Trophoblast cell (in vitro differentiated cells and primary cell): ENCODE results near the gene FLNC.

Source experiments
- DNase-seq, 2 donors: peaks; one replicate each; pipeline ENCODE4 v3.0.0-alpha.2; 2016
- H2AFZ ChIP-seq: 2 replicates; pipeline ENCODE4 v1.6.1; 2013; ENCODE audit warnings: low read length, moderate library complexity, mild to moderate bottlenecking; ENCODE audit not compliant: insufficient read depth, poor library complexity
- H2AK5ac ChIP-seq: 2 replicates; pipeline ENCODE4 v1.6.1; 2013; ENCODE audit warnings: mild to moderate bottlenecking, low read length
- H2BK120ac ChIP-seq: 2 replicates; pipeline ENCODE4 v1.6.1; 2013; ENCODE audit warnings: low read length, mild to moderate bottlenecking, moderate library complexity; ENCODE audit not compliant: insufficient read depth, poor library complexity
- H2BK12ac ChIP-seq: 2 replicates; pipeline ENCODE4 v1.6.1; 2013; ENCODE audit warnings: mild to moderate bottlenecking, low read length, moderate library complexity
- H2BK5ac ChIP-seq: 2 replicates; pipeline ENCODE4 v1.6.1; 2013; ENCODE audit warnings: low read length, low read depth, moderate library complexity, mild to moderate bottlenecking; ENCODE audit not compliant: poor library complexity
- H3K14ac ChIP-seq: 2 replicates; pipeline ENCODE4 v1.6.1; 2013; ENCODE audit warnings: mild to moderate bottlenecking, low read length
- H3K18ac ChIP-seq: 2 replicates; pipeline ENCODE4 v1.6.1; 2013; ENCODE audit warnings: mild to moderate bottlenecking, low read length
- H3K23ac ChIP-seq: 2 replicates; pipeline ENCODE4 v1.6.1; 2013; ENCODE audit warnings: low read length
- H3K27ac ChIP-seq: 2 replicates; pipeline ENCODE4 v1.5.1; 2013; ENCODE audit warnings: low read depth, mild to moderate bottlenecking, inconsistent platforms, low read length, moderate library complexity
- H3K27me3 ChIP-seq: 2 replicates; pipeline ENCODE4 v1.6.1; 2013; ENCODE audit warnings: inconsistent platforms, mild to moderate bottlenecking, low read length, moderate library complexity; ENCODE audit not compliant: insufficient read depth
- H3K36me3 ChIP-seq, 2 experiments: 1 replicate in 1 of 2; 2 replicates in 1 of 2; pipeline ENCODE4 v1.6.1; 2013; ENCODE audit warnings: low read length in 2 of 2, mild to moderate bottlenecking in 2 of 2, moderate library complexity in 1 of 2; ENCODE audit not compliant: insufficient read depth in 2 of 2, control insufficient read depth in 1 of 2
- H3K4ac ChIP-seq: 2 replicates; pipeline ENCODE4 v1.6.1; 2013; ENCODE audit warnings: low read depth, mild to moderate bottlenecking, low read length, moderate library complexity
- H3K4me1 ChIP-seq, 2 experiments: 1 replicate in 1 of 2; 2 replicates in 1 of 2; pipeline ENCODE4 v1.6.1; 2013; ENCODE audit warnings: low read length in 2 of 2, mild to moderate bottlenecking in 2 of 2, moderate library complexity in 1 of 2; ENCODE audit not compliant: insufficient read depth in 2 of 2, control insufficient read depth in 1 of 2
- H3K4me2 ChIP-seq: 2 replicates; pipeline ENCODE4 v1.6.1; 2013; ENCODE audit warnings: inconsistent platforms, mild to moderate bottlenecking, low read length, moderate library complexity
- H3K4me3 ChIP-seq: 2 replicates; pipeline ENCODE4 v1.5.1; 2013; ENCODE audit warnings: mild to moderate bottlenecking, low read depth, low read length, inconsistent platforms
- H3K79me1 ChIP-seq: one replicate; pipeline ENCODE4 v1.6.1; 2013; ENCODE audit warnings: low read length
- H3K79me2 ChIP-seq: 2 replicates; pipeline ENCODE4 v1.6.1; 2013; ENCODE audit warnings: low read length, mild to moderate bottlenecking; ENCODE audit not compliant: control insufficient read depth, insufficient read depth, poor library complexity
- H3K9ac ChIP-seq: 2 replicates; pipeline ENCODE4 v1.6.1; 2013; ENCODE audit warnings: mild to moderate bottlenecking, low read length
- H3K9me3 ChIP-seq: 2 replicates; pipeline ENCODE4 v1.6.1; 2013; ENCODE audit warnings: low read depth, mild to moderate bottlenecking, control low read depth, inconsistent platforms, low read length; ENCODE audit not compliant: insufficient read depth
- H4K12ac ChIP-seq: 2 replicates; pipeline ENCODE4 v1.6.1; 2013; ENCODE audit warnings: low read depth, mild to moderate bottlenecking, low read length, moderate library complexity
- H4K8ac ChIP-seq: 2 replicates; pipeline ENCODE4 v1.6.1; 2013; ENCODE audit warnings: low read depth, mild to moderate bottlenecking, low read length, moderate library complexity
- H4K91ac ChIP-seq: one replicate; pipeline ENCODE4 v1.6.1; 2013; ENCODE audit warnings: low read depth, mild to moderate bottlenecking, low read length, moderate library complexity
- WGBS: extraction: QIAGEN DNeasy Blood & Tissue Kit; methylation state at CpG from one replicate; pipeline ENCODE4 v1.1.7; 2013; ENCODE audit warnings: missing lambda C conversion rate; ENCODE audit not compliant: insufficient read length, insufficient coverage; ENCODE audit errors: extremely low coverage; 5-methylcytosine and 5-hydroxymethylcytosine counted together

FLNC gene

DNA sequence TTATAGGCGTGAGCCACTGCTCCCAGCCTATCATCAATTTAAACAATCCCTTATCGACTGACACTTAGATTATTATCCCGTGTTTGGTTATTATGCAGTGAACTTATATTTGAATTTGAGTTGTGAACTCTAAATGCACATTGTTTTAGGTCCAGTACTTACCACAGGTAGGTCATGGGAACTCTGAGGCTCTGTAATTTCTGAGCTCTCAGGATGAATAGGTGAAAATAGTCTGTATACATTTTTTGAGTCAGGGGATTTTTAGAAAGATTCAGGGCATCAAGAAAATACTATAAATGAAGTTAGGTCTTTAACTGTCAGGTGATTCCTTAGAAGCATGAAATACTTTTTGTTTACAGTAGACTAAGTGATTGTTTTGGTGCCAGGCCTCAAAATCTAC lies 29.6 kb upstream of the FLNC start:
- Histone ChIP-seq H2BK120ac (no peak overlapping the region), H3K27ac (no peak overlapping the region), H3K9me3 (no peaks in the 10 kb centered on the region), H2BK5ac (no peak overlapping the region), H3K18ac (no peak overlapping the region), H3K4me2 (no peak overlapping the region), H2AK5ac (no peak overlapping the region), H2AFZ (no peak overlapping the region), H2BK12ac (no peak overlapping the region), H4K8ac (no peak overlapping the region), H3K4me1 (peaks cover 0 to 4% of the 10 kb centered on the region in 2 experiments), H4K12ac (no peak overlapping the region), H3K79me1 (no peaks in the 10 kb centered on the region), H3K27me3 (no peaks in the 10 kb centered on the region), H3K4me3 (no peak overlapping the region), H4K91ac (no peak overlapping the region), H3K79me2 (no peaks in the 10 kb centered on the region), H3K36me3 (no peaks in the 10 kb centered on the region), H3K9ac (no peak overlapping the region), H3K23ac (no peak overlapping the region), H3K4ac (no peak overlapping the region), H3K14ac (no peak overlapping the region)
- WGBS = no CpG with 5 or more reads among the region's 3 CpGs
- no peak for DNase-seq

- no peaks in the 10 kb centered on the region for H3K36me3 ChIP-seq
- no peak overlapping the region for H3K4me2 ChIP-seq
- no peak overlapping the region for H3K9ac ChIP-seq
- no peaks in the 10 kb centered on the region for H3K27me3 ChIP-seq
- H4K12ac ChIP-seq = no peak overlapping the region
- no peaks in the 10 kb centered on the region for H3K79me1 ChIP-seq
- H3K14ac ChIP-seq = no peak overlapping the region
- no peak overlapping the region for H2AFZ ChIP-seq
- H3K4me1 ChIP-seq = peaks cover 0 to 4% of the 10 kb centered on the region in 2 experiments
- H3K4me3 ChIP-seq = no peak overlapping the region
- H4K91ac ChIP-seq = no peak overlapping the region
- no peak overlapping the region for H2BK120ac ChIP-seq
- H2BK12ac ChIP-seq = no peak overlapping the region
- no peak overlapping the region for H2BK5ac ChIP-seq
- no peak overlapping the region for H3K18ac ChIP-seq
- no peak overlapping the region for H2AK5ac ChIP-seq
- no peak overlapping the region for H3K23ac ChIP-seq
- DNase-seq = no peak
- H4K8ac ChIP-seq = no peak overlapping the region
- no CpG with 5 or more reads among the region's 9 CpGs for WGBS
- no peak overlapping the region for H3K4ac ChIP-seq
- no peak overlapping the region for H3K27ac ChIP-seq
- no peaks in the 10 kb centered on the region for H3K9me3 ChIP-seq
- H3K79me2 ChIP-seq = no peaks in the 10 kb centered on the region
Measured at GRCh38 chr7:128801003-128801402, 29.2 kb upstream of the FLNC start.

GRCh38 chr7:128801667-128802418 lies 28.4 kb upstream of the FLNC start:
- H3K4me2 ChIP-seq = no peak overlapping the region
- H3K23ac ChIP-seq = no peak overlapping the region
- no peak overlapping the region for H3K9ac ChIP-seq
- no peaks in the 10 kb centered on the region for H3K27me3 ChIP-seq
- WGBS = no CpG with 5 or more reads among the region's 2 CpGs
- H2AFZ ChIP-seq = no peak overlapping the region
- no peak for DNase-seq
- no peaks in the 10 kb centered on the region for H3K79me2 ChIP-seq
- H4K8ac ChIP-seq = no peak overlapping the region
- H3K4me1 ChIP-seq = peaks cover 0 to 4% of the 10 kb centered on the region in 2 experiments
- H3K27ac ChIP-seq = no peak overlapping the region
- no peak overlapping the region for H3K4ac ChIP-seq
- H3K14ac ChIP-seq = no peak overlapping the region
- no peak overlapping the region for H3K4me3 ChIP-seq
- H2AK5ac ChIP-seq = no peak overlapping the region
- H4K91ac ChIP-seq = no peak overlapping the region
- no peaks in the 10 kb centered on the region for H3K79me1 ChIP-seq
- no peak overlapping the region for H3K18ac ChIP-seq
- H3K9me3 ChIP-seq = no peaks in the 10 kb centered on the region
- H2BK5ac ChIP-seq = no peak overlapping the region
- H2BK12ac ChIP-seq = no peak overlapping the region
- no peaks in the 10 kb centered on the region for H3K36me3 ChIP-seq
- H2BK120ac ChIP-seq = no peak overlapping the region
- H4K12ac ChIP-seq = no peak overlapping the region

DNA sequence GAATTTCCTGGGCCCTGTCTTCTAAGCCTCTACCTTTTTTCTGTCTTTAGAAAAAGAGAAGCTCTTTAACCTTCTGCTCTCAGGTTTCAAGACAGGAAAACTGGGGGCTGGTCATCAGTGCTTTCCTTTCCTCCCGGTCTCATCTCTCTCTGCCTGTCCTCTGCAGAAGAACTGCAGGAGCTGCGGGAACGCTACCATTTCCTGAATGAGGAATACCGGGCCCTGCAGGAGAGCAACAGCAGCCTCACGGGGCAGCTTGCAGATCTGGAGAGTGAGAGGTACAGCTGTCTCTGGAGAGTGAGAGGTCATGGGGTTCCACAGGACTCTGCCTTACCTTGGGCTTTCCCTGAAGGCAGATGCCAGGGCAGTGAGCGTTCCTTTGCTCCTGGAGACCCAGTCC lies 25.7 kb upstream of the FLNC start:
- no peak overlapping the region for H3K14ac ChIP-seq
- H3K27ac ChIP-seq = no peak overlapping the region
- H3K4me3 ChIP-seq = no peak overlapping the region
- no peak overlapping the region for H4K91ac ChIP-seq
- no peak overlapping the region for H2AK5ac ChIP-seq
- H4K8ac ChIP-seq = no peak overlapping the region
- H3K4me2 ChIP-seq = no peak overlapping the region
- H3K9me3 ChIP-seq = no peaks in the 10 kb centered on the region
- no peaks in the 10 kb centered on the region for H3K79me2 ChIP-seq
- H3K9ac ChIP-seq = no peak overlapping the region
- no CpG with 5 or more reads among the region's 6 CpGs for WGBS
- no peak overlapping the region for H2BK5ac ChIP-seq
- H3K4me1 ChIP-seq = peaks cover 0 to 4% of the 10 kb centered on the region in 2 experiments
- H2BK120ac ChIP-seq = no peak overlapping the region
- no peaks in the 10 kb centered on the region for H3K79me1 ChIP-seq
- H2AFZ ChIP-seq = no peak overlapping the region
- H3K4ac ChIP-seq = no peak overlapping the region
- no peak overlapping the region for H3K18ac ChIP-seq
- no peak overlapping the region for H4K12ac ChIP-seq
- H3K23ac ChIP-seq = no peak overlapping the region
- H3K27me3 ChIP-seq = no peaks in the 10 kb centered on the region
- DNase-seq = no peak
- no peaks in the 10 kb centered on the region for H3K36me3 ChIP-seq
- no peak overlapping the region for H2BK12ac ChIP-seq
